ENCODE measurements around the gene SSC5D. TPM values are rescaled to one million over a fixed set of nuclear protein-coding genes. Genes with fewer than 3 reads are reported as not detected.

SSC5D gene
- total RNA-seq, 2 experiments from 2014 or later: 0.68 to 0.79 TPM

- CTCF ChIA-PET: interaction anchor here (0.7 kb wide), 1 partner anchor 272 kb away, joined by 3 read pairs; no protein-coding TSS in a partner anchor
- H3K9me3 Mint-ChIP-seq (ENCODE audit: low read depth): no peaks in the 10 kb centered on the region
- no peak for DNase-seq
- peaks cover 6% of the 10 kb centered on the region for H3K4me1 Mint-ChIP-seq
- no peak overlapping the region for H3K4me3 Mint-ChIP-seq
- H3K36me3 Mint-ChIP-seq: peaks cover 4% of the 10 kb centered on the region
- peaks cover 37% of the 10 kb centered on the region for H3K27me3 Mint-ChIP-seq
- no peak overlapping the region for H3K27ac Mint-ChIP-seq
- no peak for ATAC-seq
Measured at GRCh38 chr19:55449469-55449868, 38.8 kb upstream of the SSC5D start.

- peaks cover 23% of the 10 kb centered on the region for H3K27me3 Mint-ChIP-seq
- H3K4me3 Mint-ChIP-seq: no peak overlapping the region
- no peak overlapping the region for H3K27ac Mint-ChIP-seq
- H3K4me1 Mint-ChIP-seq: peaks cover 6% of the 10 kb centered on the region
- CTCF ChIA-PET: interaction anchor here (0.8 kb wide), 1 partner anchor 15 kb away, joined by 3 read pairs; no protein-coding TSS in a partner anchor
- no peak for ATAC-seq
- no peaks in the 10 kb centered on the region for H3K9me3 Mint-ChIP-seq (ENCODE audit: low read depth)
- no peak for DNase-seq
- peaks cover 4% of the 10 kb centered on the region for H3K36me3 Mint-ChIP-seq
Measured at GRCh38 chr19:55451163-55451964, 36.9 kb upstream of the SSC5D start.

GRCh38 chr19:55451965-55452748, 36.1 kb upstream of the SSC5D start:
- Mint-ChIP-seq H3K36me3 (peaks cover 4% of the 10 kb centered on the region), H3K4me3 (no peak overlapping the region), H3K4me1 (peaks cover 6% of the 10 kb centered on the region), H3K27ac (no peak overlapping the region), H3K9me3 (ENCODE audit: low read depth) (no peaks in the 10 kb centered on the region), H3K27me3 (peaks cover 23% of the 10 kb centered on the region)
- CTCF ChIA-PET: interaction anchor here (0.8 kb wide), 1 partner anchor 15 kb away, joined by 3 read pairs; no protein-coding TSS in a partner anchor
- ATAC-seq (no peak), DNase-seq (no peak)

- peak; percentile 59 for DNase-seq
- H3K4me1 Mint-ChIP-seq: peaks cover 6% of the 10 kb centered on the region
- no peak overlapping the region for H3K27ac Mint-ChIP-seq
- peak; percentile 53 for ATAC-seq
- peaks cover 4% of the 10 kb centered on the region for H3K36me3 Mint-ChIP-seq
- no peaks in the 10 kb centered on the region for H3K9me3 Mint-ChIP-seq (ENCODE audit: low read depth)
- H3K27me3 Mint-ChIP-seq: peaks cover 23% of the 10 kb centered on the region
- CTCF ChIA-PET: interaction anchor here (0.6 to 1.6 kb wide), 4 partner anchors 14 to 312 kb away, joined by 3 to 8 read pairs (median 6); no protein-coding TSS in a partner anchor
- no peak overlapping the region for H3K4me3 Mint-ChIP-seq
Measured at GRCh38 chr19:55452749-55453346, 35.4 kb upstream of the SSC5D start.

- no peak for DNase-seq
- Mint-ChIP-seq H3K27me3 (peaks cover 23% of the 10 kb centered on the region), H3K4me3 (no peak overlapping the region), H3K4me1 (peaks cover 6% of the 10 kb centered on the region), H3K27ac (no peak overlapping the region), H3K9me3 (ENCODE audit: low read depth) (no peaks in the 10 kb centered on the region), H3K36me3 (peaks cover 4% of the 10 kb centered on the region)
- CTCF ChIA-PET: interaction anchor here (0.6 to 1.6 kb wide), 8 partner anchors 9 to 313 kb away, joined by 3 to 8 read pairs (median 4); no protein-coding TSS in a partner anchor
- ATAC-seq: no peak
Measured at GRCh38 chr19:55453511-55454260, 34.5 kb upstream of the SSC5D start.

GRCh38 chr19:55454787-55455243, 33.4 kb upstream of the SSC5D start:
- no peak overlapping the region for H3K4me3 Mint-ChIP-seq
- ATAC-seq (no peak), DNase-seq (peak; percentile 68)
- no peak overlapping the region for H3K27ac Mint-ChIP-seq
- CTCF ChIA-PET: interaction anchor here (1.0 kb wide), 1 partner anchor 173 kb away, joined by 3 read pairs; no protein-coding TSS in a partner anchor
- no peaks in the 10 kb centered on the region for H3K9me3 Mint-ChIP-seq (ENCODE audit: low read depth)
- H3K4me1 Mint-ChIP-seq: peaks cover 6% of the 10 kb centered on the region
- peaks cover 4% of the 10 kb centered on the region for H3K36me3 Mint-ChIP-seq
- H3K27me3 Mint-ChIP-seq: peaks cover 22% of the 10 kb centered on the region

- Mint-ChIP-seq H3K27ac (no peak overlapping the region), H3K4me3 (no peak overlapping the region), H3K36me3 (peaks cover 4% of the 10 kb centered on the region), H3K9me3 (ENCODE audit: low read depth) (no peaks in the 10 kb centered on the region), H3K27me3 (peaks cover 17% of the 10 kb centered on the region), H3K4me1 (peaks cover 14% of the 10 kb centered on the region)
- DNase-seq (no peak), ATAC-seq (no peak)
- CTCF ChIA-PET: no interaction called here
Measured at GRCh38 chr19:55455576-55456235, 32.5 kb upstream of the SSC5D start.

- DNase-seq (no peak), ATAC-seq (no peak)
- Mint-ChIP-seq H3K27me3 (peaks cover 14% of the 10 kb centered on the region), H3K4me1 (peaks cover 17% of the 10 kb centered on the region), H3K27ac (no peak overlapping the region), H3K4me3 (no peak overlapping the region), H3K9me3 (ENCODE audit: low read depth) (no peaks in the 10 kb centered on the region), H3K36me3 (peaks cover 4% of the 10 kb centered on the region)
- CTCF ChIA-PET: no interaction called here
Measured at GRCh38 chr19:55456347-55456746, 31.9 kb upstream of the SSC5D start.

- CTCF ChIA-PET: interaction anchor here (2.0 to 6.3 kb wide), 2 partner anchors 10 to 47 kb away, joined by 12 to 41 read pairs; no protein-coding TSS in a partner anchor
- DNase-seq (no peak), ATAC-seq (no peak)
- Mint-ChIP-seq H3K4me1 (peaks cover 23% of the 10 kb centered on the region), H3K27me3 (peaks cover 5% of the 10 kb centered on the region), H3K36me3 (peaks cover 4% of the 10 kb centered on the region), H3K27ac (no peak overlapping the region), H3K4me3 (no peak overlapping the region), H3K9me3 (ENCODE audit: low read depth) (no peaks in the 10 kb centered on the region)
Measured at GRCh38 chr19:55457683-55458457, 30.4 kb upstream of the SSC5D start.

GRCh38 chr19:55459551-55459949, 28.7 kb upstream of the SSC5D start:
- Mint-ChIP-seq H3K9me3 (ENCODE audit: low read depth) (no peaks in the 10 kb centered on the region), H3K27ac (no peak overlapping the region), H3K4me3 (no peak overlapping the region), H3K27me3 (no peaks in the 10 kb centered on the region), H3K36me3 (no peaks in the 10 kb centered on the region), H3K4me1 (peaks cover 19% of the 10 kb centered on the region)
- DNase-seq (no peak), ATAC-seq (no peak)
- CTCF ChIA-PET: interaction anchor here (0.8 to 6.3 kb wide), 5 partner anchors 8 to 318 kb away, joined by 3 to 41 read pairs (median 4); no protein-coding TSS in a partner anchor

- DNase-seq (no peak), ATAC-seq (no peak)
- Mint-ChIP-seq H3K27ac (peak overlapping the region; percentile 8), H3K27me3 (no peaks in the 10 kb centered on the region), H3K9me3 (ENCODE audit: low read depth) (no peaks in the 10 kb centered on the region), H3K4me3 (peak overlapping the region; percentile 81), H3K4me1 (peaks cover 19% of the 10 kb centered on the region), H3K36me3 (no peaks in the 10 kb centered on the region)
- CTCF ChIA-PET: interaction anchor here (0.6 to 6.3 kb wide), 5 partner anchors 8 to 319 kb away, joined by 3 to 41 read pairs (median 4); no protein-coding TSS in a partner anchor
Measured at GRCh38 chr19:55459950-55460657, 28.1 kb upstream of the SSC5D start.
